ENCODE measurements around the gene TMEM81.

The TMEM81 gene

GRCh38 chr1:205075642-205076155 lies 8.6 kb downstream of the TMEM81 start:
- Histone ChIP-seq H3K9ac (ENCODE audit: low read length) (no peak overlapping the region), H3K9me3 (ENCODE audit: control insufficient read depth, low read depth, low read length) (no peaks in the 10 kb centered on the region), H3K4me1 (ENCODE audit: control insufficient read depth, low read depth, low read length) (no peaks in the 10 kb centered on the region), H3K27ac (ENCODE audit: low read length) (no peak overlapping the region), H3K4me3 (ENCODE audit: low read length) (no peak overlapping the region), H3K36me3 (ENCODE audit: control insufficient read depth, low read depth, low read length) (no peaks in the 10 kb centered on the region), H3K27me3 (ENCODE audit: control insufficient read depth, insufficient read depth, low read length) (no peaks in the 10 kb centered on the region)

GRCh38 chr1:205074513-205074912 lies 9.7 kb downstream of the TMEM81 start:
- no peak overlapping the region for H3K27ac ChIP-seq (ENCODE audit: low read length)
- H3K4me3 ChIP-seq (ENCODE audit: low read length): no peak overlapping the region
- H3K36me3 ChIP-seq (ENCODE audit: control insufficient read depth, low read depth, low read length): no peaks in the 10 kb centered on the region
- no peaks in the 10 kb centered on the region for H3K9me3 ChIP-seq (ENCODE audit: control insufficient read depth, low read depth, low read length)
- H3K4me1 ChIP-seq (ENCODE audit: control insufficient read depth, low read depth, low read length): no peaks in the 10 kb centered on the region
- H3K9ac ChIP-seq (ENCODE audit: low read length): no peak overlapping the region
- no peaks in the 10 kb centered on the region for H3K27me3 ChIP-seq (ENCODE audit: control insufficient read depth, insufficient read depth, low read length)

GRCh38 chr1:205074084-205074483 lies 10.2 kb downstream of the TMEM81 start:
- Histone ChIP-seq H3K9ac (ENCODE audit: low read length) (no peak overlapping the region), H3K36me3 (ENCODE audit: control insufficient read depth, low read depth, low read length) (no peaks in the 10 kb centered on the region), H3K9me3 (ENCODE audit: control insufficient read depth, low read depth, low read length) (no peaks in the 10 kb centered on the region), H3K4me3 (ENCODE audit: low read length) (no peak overlapping the region), H3K27ac (ENCODE audit: low read length) (no peak overlapping the region), H3K27me3 (ENCODE audit: control insufficient read depth, insufficient read depth, low read length) (no peaks in the 10 kb centered on the region), H3K4me1 (ENCODE audit: control insufficient read depth, low read depth, low read length) (no peaks in the 10 kb centered on the region)

- Histone ChIP-seq H3K36me3 (ENCODE audit: control insufficient read depth, low read depth, low read length) (no peaks in the 10 kb centered on the region), H3K27me3 (ENCODE audit: control insufficient read depth, insufficient read depth, low read length) (no peaks in the 10 kb centered on the region), H3K4me1 (ENCODE audit: control insufficient read depth, low read depth, low read length) (no peaks in the 10 kb centered on the region), H3K9ac (ENCODE audit: low read length) (no peak overlapping the region), H3K4me3 (ENCODE audit: low read length) (no peak overlapping the region), H3K27ac (ENCODE audit: low read length) (no peak overlapping the region), H3K9me3 (ENCODE audit: control insufficient read depth, low read depth, low read length) (no peaks in the 10 kb centered on the region)
Measured at GRCh38 chr1:205073511-205073910, 10.7 kb downstream of the TMEM81 start.

- H3K9ac ChIP-seq (ENCODE audit: low read length): no peak overlapping the region
- H3K4me3 ChIP-seq (ENCODE audit: low read length): no peak overlapping the region
- H3K27ac ChIP-seq (ENCODE audit: low read length): no peak overlapping the region
- no peaks in the 10 kb centered on the region for H3K27me3 ChIP-seq (ENCODE audit: control insufficient read depth, insufficient read depth, low read length)
- H3K36me3 ChIP-seq (ENCODE audit: control insufficient read depth, low read depth, low read length): no peaks in the 10 kb centered on the region
- H3K9me3 ChIP-seq (ENCODE audit: control insufficient read depth, low read depth, low read length): no peaks in the 10 kb centered on the region
- H3K4me1 ChIP-seq (ENCODE audit: control insufficient read depth, low read depth, low read length): no peaks in the 10 kb centered on the region
Measured at GRCh38 chr1:205072881-205073280, 11.4 kb downstream of the TMEM81 start.

- H3K27ac ChIP-seq (ENCODE audit: low read length): no peak overlapping the region
- H3K4me1 ChIP-seq (ENCODE audit: control insufficient read depth, low read depth, low read length): no peaks in the 10 kb centered on the region
- H3K9me3 ChIP-seq (ENCODE audit: control insufficient read depth, low read depth, low read length): no peaks in the 10 kb centered on the region
- H3K27me3 ChIP-seq (ENCODE audit: control insufficient read depth, insufficient read depth, low read length): no peaks in the 10 kb centered on the region
- no peak overlapping the region for H3K9ac ChIP-seq (ENCODE audit: low read length)
- no peak overlapping the region for H3K4me3 ChIP-seq (ENCODE audit: low read length)
- no peaks in the 10 kb centered on the region for H3K36me3 ChIP-seq (ENCODE audit: control insufficient read depth, low read depth, low read length)
Measured at GRCh38 chr1:205072286-205072685, 12.0 kb downstream of the TMEM81 start.

- H3K4me3 ChIP-seq (ENCODE audit: low read length): no peak overlapping the region
- no peak overlapping the region for H3K27ac ChIP-seq (ENCODE audit: low read length)
- H3K9ac ChIP-seq (ENCODE audit: low read length): no peak overlapping the region
- H3K36me3 ChIP-seq (ENCODE audit: control insufficient read depth, low read depth, low read length): no peaks in the 10 kb centered on the region
- no peaks in the 10 kb centered on the region for H3K27me3 ChIP-seq (ENCODE audit: control insufficient read depth, insufficient read depth, low read length)
- no peaks in the 10 kb centered on the region for H3K4me1 ChIP-seq (ENCODE audit: control insufficient read depth, low read depth, low read length)
- H3K9me3 ChIP-seq (ENCODE audit: control insufficient read depth, low read depth, low read length): no peaks in the 10 kb centered on the region
Measured at GRCh38 chr1:205071801-205072200, 12.5 kb downstream of the TMEM81 start.

- Histone ChIP-seq H3K9ac (ENCODE audit: low read length) (no peak overlapping the region), H3K4me1 (ENCODE audit: control insufficient read depth, low read depth, low read length) (no peaks in the 10 kb centered on the region), H3K27me3 (ENCODE audit: control insufficient read depth, insufficient read depth, low read length) (no peaks in the 10 kb centered on the region), H3K9me3 (ENCODE audit: control insufficient read depth, low read depth, low read length) (no peaks in the 10 kb centered on the region), H3K36me3 (ENCODE audit: control insufficient read depth, low read depth, low read length) (no peaks in the 10 kb centered on the region), H3K27ac (ENCODE audit: low read length) (no peak overlapping the region), H3K4me3 (ENCODE audit: low read length) (no peak overlapping the region)
Measured at GRCh38 chr1:205071028-205071409, 13.2 kb downstream of the TMEM81 start.

GRCh38 chr1:205069371-205070125 lies 14.7 kb downstream of the TMEM81 start:
- Histone ChIP-seq H3K36me3 (ENCODE audit: control insufficient read depth, low read depth, low read length) (no peaks in the 10 kb centered on the region), H3K27ac (ENCODE audit: low read length) (no peak overlapping the region), H3K9me3 (ENCODE audit: control insufficient read depth, low read depth, low read length) (no peaks in the 10 kb centered on the region), H3K4me1 (ENCODE audit: control insufficient read depth, low read depth, low read length) (no peaks in the 10 kb centered on the region), H3K9ac (ENCODE audit: low read length) (no peak overlapping the region), H3K4me3 (ENCODE audit: low read length) (no peak overlapping the region), H3K27me3 (ENCODE audit: control insufficient read depth, insufficient read depth, low read length) (no peaks in the 10 kb centered on the region)

- H3K4me3 ChIP-seq (ENCODE audit: low read length): no peak overlapping the region
- H3K27me3 ChIP-seq (ENCODE audit: control insufficient read depth, insufficient read depth, low read length): no peaks in the 10 kb centered on the region
- H3K27ac ChIP-seq (ENCODE audit: low read length): no peak overlapping the region
- H3K4me1 ChIP-seq (ENCODE audit: control insufficient read depth, low read depth, low read length): no peaks in the 10 kb centered on the region
- H3K36me3 ChIP-seq (ENCODE audit: control insufficient read depth, low read depth, low read length): no peaks in the 10 kb centered on the region
- no peak overlapping the region for H3K9ac ChIP-seq (ENCODE audit: low read length)
- H3K9me3 ChIP-seq (ENCODE audit: control insufficient read depth, low read depth, low read length): no peaks in the 10 kb centered on the region
Measured at GRCh38 chr1:205068457-205069040, 15.7 kb downstream of the TMEM81 start.

GRCh38 chr1:205068001-205068400 lies 16.3 kb downstream of the TMEM81 start:
- Histone ChIP-seq H3K4me1 (ENCODE audit: control insufficient read depth, low read depth, low read length) (no peaks in the 10 kb centered on the region), H3K4me3 (ENCODE audit: low read length) (no peak overlapping the region), H3K9ac (ENCODE audit: low read length) (no peak overlapping the region), H3K27me3 (ENCODE audit: control insufficient read depth, insufficient read depth, low read length) (no peaks in the 10 kb centered on the region), H3K27ac (ENCODE audit: low read length) (no peak overlapping the region), H3K36me3 (ENCODE audit: control insufficient read depth, low read depth, low read length) (no peaks in the 10 kb centered on the region), H3K9me3 (ENCODE audit: control insufficient read depth, low read depth, low read length) (no peaks in the 10 kb centered on the region)

- Histone ChIP-seq H3K36me3 (ENCODE audit: control insufficient read depth, low read depth, low read length) (no peaks in the 10 kb centered on the region), H3K4me1 (ENCODE audit: control insufficient read depth, low read depth, low read length) (peaks cover under 1% of the 10 kb centered on the region), H3K4me3 (ENCODE audit: low read length) (no peak overlapping the region), H3K27ac (ENCODE audit: low read length) (no peak overlapping the region), H3K27me3 (ENCODE audit: control insufficient read depth, insufficient read depth, low read length) (no peaks in the 10 kb centered on the region), H3K9ac (ENCODE audit: low read length) (no peak overlapping the region), H3K9me3 (ENCODE audit: control insufficient read depth, low read depth, low read length) (no peaks in the 10 kb centered on the region)
Measured at GRCh38 chr1:205067031-205067430, 17.2 kb downstream of the TMEM81 start.
